GM12892 (cell line): Measurements from ENCODE around the gene VCL.

Source experiments
- POLR2A ChIP-seq: IDR thresholded peaks from 2 replicates; pipeline ENCODE4 v1.6.1; 2011; ENCODE audit warnings: low read depth, low read length, control low read depth
- POLR2AphosphoS5 ChIP-seq: IDR thresholded peaks from 2 replicates; pipeline ENCODE4 v1.6.1; 2011; ENCODE audit warnings: low read depth, low read length, control low read depth

DNA sequence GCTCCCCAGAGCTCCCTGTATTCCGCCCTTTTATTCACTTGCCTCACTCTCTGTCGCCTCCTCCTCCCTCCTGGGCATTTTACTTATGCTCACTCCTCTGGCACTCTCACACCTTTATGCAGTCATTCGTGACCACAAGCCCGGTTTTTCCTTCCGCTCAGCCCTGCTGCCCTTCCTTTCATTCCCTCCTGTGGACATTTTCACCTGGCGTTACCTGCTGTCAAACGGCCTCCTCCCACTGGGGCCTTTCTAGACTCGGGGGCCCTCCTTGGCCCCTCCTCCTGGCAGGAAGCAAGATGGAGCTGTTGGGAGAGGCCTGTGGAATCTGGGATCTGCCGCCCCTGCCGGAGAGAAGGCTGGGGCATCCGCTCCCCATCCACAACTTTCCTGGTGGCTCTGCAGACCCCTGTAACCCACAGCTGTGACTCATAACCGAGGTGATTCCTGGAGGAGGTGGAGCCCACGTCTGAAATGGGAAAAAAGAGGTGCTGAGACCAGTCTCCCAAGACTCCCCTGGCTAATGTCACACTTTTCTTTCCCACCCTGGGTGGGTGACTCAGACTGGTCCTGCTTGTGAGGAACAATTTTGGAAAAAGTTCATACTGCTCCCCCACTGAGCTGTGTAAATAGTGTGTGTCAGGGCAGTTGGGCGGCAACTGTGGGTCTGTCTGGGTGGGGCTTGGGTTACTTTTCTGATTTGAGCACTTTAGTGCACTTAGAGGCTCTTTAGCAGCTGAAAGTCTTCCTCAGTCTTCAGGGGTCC lies 1.2 kb downstream of the VCL start:
- TF ChIP-seq POLR2A (no peak), POLR2AphosphoS5 (no peak)
